Stimulated activated CD4-positive, alpha-beta T cell treated with anti-CD3 and anti-CD28 coated beads, Interleukin-4, amount 100 ng/mL, for 48 hours (primary cell): ENCODE results near the gene BTNL9.
"Not testable (repeated sequence)": the region's sequence is repeated elsewhere in the genome, so short reads cannot be mapped to it uniquely, and the experiment has no call there.

Experiments used
- DNase-seq, 2 donors: peaks; one replicate each; pipeline ENCODE4 v3.0.0-alpha.2; 2020; ENCODE audit warnings: low read depth in 2 of 2

The BTNL9 gene

GRCh38 chr5:181039931-181040630, at the start of gene BTNL9:
Gene BTNL9 (plus strand): TSS chr5:181040266. CDS start chr5:181045490, 5,224 bp downstream.
- no peak for DNase-seq

GRCh38 chr5:180990882-180991242, 49.2 kb upstream of the BTNL9 start:
- no peak for DNase-seq

GRCh38 chr5:181001947-181002346, 38.1 kb upstream of the BTNL9 start:
- no peak for DNase-seq

- no peak for DNase-seq
These were observed 34.3 kb upstream of the BTNL9 start for GRCh38 chr5:181005791-181006190.

GRCh38 chr5:181008136-181008535, 31.9 kb upstream of the BTNL9 start:
- DNase-seq, result no peak

GRCh38 chr5:181010018-181010417, 30.0 kb upstream of the BTNL9 start:
- not testable (repeated sequence) for DNase-seq

- not testable (repeated sequence) for DNase-seq
These were observed 25.4 kb upstream of the BTNL9 start for GRCh38 chr5:181014654-181015053.

GRCh38 chr5:181017448-181017847, 22.6 kb upstream of the BTNL9 start:
- not testable (repeated sequence) for DNase-seq

- DNase-seq, result no peak
These were observed 19.4 kb upstream of the BTNL9 start for GRCh38 chr5:181020688-181021087.

GRCh38 chr5:181024245-181025064, 15.6 kb upstream of the BTNL9 start:
- DNase-seq, result no peak

GRCh38 chr5:181027452-181028031, 12.5 kb upstream of the BTNL9 start:
- DNase-seq, result no peak

GRCh38 chr5:181028032-181028819, 11.8 kb upstream of the BTNL9 start:
- DNase-seq, result no peak

GRCh38 chr5:181031716-181032115, 8.3 kb upstream of the BTNL9 start:
- no peak for DNase-seq

- no peak for DNase-seq
These were observed 3.9 kb upstream of the BTNL9 start for GRCh38 chr5:181035991-181036815.

GRCh38 chr5:181036816-181037364, 3.2 kb upstream of the BTNL9 start:
- no peak for DNase-seq

- DNase-seq, result no peak
These were observed 2.7 kb upstream of the BTNL9 start for GRCh38 chr5:181037365-181037861.

GRCh38 chr5:181039471-181039870, 595 bp upstream of the BTNL9 start:
- no peak for DNase-seq

- no peak for DNase-seq
These were observed 522 bp downstream of the BTNL9 start for GRCh38 chr5:181040631-181040945.

GRCh38 chr5:181041043-181041442, 977 bp downstream of the BTNL9 start:
- DNase-seq, result no peak

GRCh38 chr5:181042036-181042713, 2.1 kb downstream of the BTNL9 start:
- DNase-seq, result no peak
